ENCODE data around the gene SYTL3.
"Not testable (repeated sequence)": the region's sequence is repeated elsewhere in the genome, so short reads cannot be mapped to it uniquely, and the experiment has no call there.

The SYTL3 gene

GRCh38 chr6:158774717-158775449, 125.0 kb downstream of the SYTL3 start:
- no peak for DNase-seq (ENCODE audit: low read depth in 2 of 2)

GRCh38 chr6:158775832-158776231, 126.0 kb downstream of the SYTL3 start:
- no peak for DNase-seq (ENCODE audit: low read depth in 2 of 2)

GRCh38 chr6:158776737-158777136, 126.9 kb downstream of the SYTL3 start:
- no peak for DNase-seq (ENCODE audit: low read depth in 2 of 2)

GRCh38 chr6:158777510-158777909, 127.7 kb downstream of the SYTL3 start:
- DNase-seq (ENCODE audit: low read depth in 2 of 2): no peak

- DNase-seq (ENCODE audit: low read depth in 2 of 2): no peak
Measured at GRCh38 chr6:158778005-158778527, 128.2 kb downstream of the SYTL3 start.

- no peak for DNase-seq (ENCODE audit: low read depth in 2 of 2)
Measured at GRCh38 chr6:158780246-158780884, 130.5 kb downstream of the SYTL3 start.

- no peak for DNase-seq (ENCODE audit: low read depth in 2 of 2)
Measured at GRCh38 chr6:158780988-158781691, 131.3 kb downstream of the SYTL3 start.

GRCh38 chr6:158781692-158782373, 132.0 kb downstream of the SYTL3 start:
- DNase-seq (ENCODE audit: low read depth in 2 of 2): no peak

- no peak for DNase-seq (ENCODE audit: low read depth in 2 of 2)
Measured at GRCh38 chr6:158782432-158783166, 132.7 kb downstream of the SYTL3 start.

- no peak for DNase-seq (ENCODE audit: low read depth in 2 of 2)
Measured at GRCh38 chr6:158783167-158783450, 133.3 kb downstream of the SYTL3 start.

GRCh38 chr6:158783851-158784250, 134.0 kb downstream of the SYTL3 start:
- DNase-seq (ENCODE audit: low read depth in 2 of 2): no peak

- DNase-seq (ENCODE audit: low read depth in 2 of 2): no peak
Measured at GRCh38 chr6:158784505-158784904, 134.7 kb downstream of the SYTL3 start.

GRCh38 chr6:158785036-158785435, 135.2 kb downstream of the SYTL3 start:
- DNase-seq (ENCODE audit: low read depth in 2 of 2): no peak

- DNase-seq (ENCODE audit: low read depth in 2 of 2): no peak
Measured at GRCh38 chr6:158786645-158787304, 136.9 kb downstream of the SYTL3 start.

GRCh38 chr6:158787395-158787794, 137.5 kb downstream of the SYTL3 start:
- DNase-seq (ENCODE audit: low read depth in 2 of 2): no peak

GRCh38 chr6:158789115-158789917, 139.5 kb downstream of the SYTL3 start:
- no peak for DNase-seq (ENCODE audit: low read depth in 2 of 2)

GRCh38 chr6:158791274-158791855, 141.5 kb downstream of the SYTL3 start:
- no peak for DNase-seq (ENCODE audit: low read depth in 2 of 2)

- DNase-seq (ENCODE audit: low read depth in 2 of 2): not testable (repeated sequence)
Measured at GRCh38 chr6:158792505-158792904, 142.7 kb downstream of the SYTL3 start.

GRCh38 chr6:158793432-158793831, 143.6 kb downstream of the SYTL3 start:
- no peak for DNase-seq (ENCODE audit: low read depth in 2 of 2)

- no peak for DNase-seq (ENCODE audit: low read depth in 2 of 2)
Measured at GRCh38 chr6:158795516-158795915, 145.7 kb downstream of the SYTL3 start.
